Measurements from ENCODE around the gene THRB.

Gene THRB

GRCh38 chr3:24510030-24510648, 15.5 kb upstream of the THRB start:
- H3K4me3 ChIP-seq (ENCODE audit: low read depth in 1 of 2, low read length in 2 of 2): no peak overlapping the region
- no peak overlapping the region for H3K9ac ChIP-seq (ENCODE audit: low read length)
- no peaks in the 10 kb centered on the region for H3K36me3 ChIP-seq (ENCODE audit: insufficient read depth, low read length)
- H3K9me3 ChIP-seq (ENCODE audit: low read length): no peaks in the 10 kb centered on the region
- no peaks in the 10 kb centered on the region for H3K27me3 ChIP-seq (ENCODE audit: control insufficient read depth in 1 of 2, insufficient read depth in 2 of 2, low read length in 2 of 2)
- no peaks in the 10 kb centered on the region for H3K4me1 ChIP-seq (ENCODE audit: insufficient read depth, low read length)
- H3K27ac ChIP-seq (ENCODE audit: low read depth, low read length): no peak overlapping the region

GRCh38 chr3:24508423-24508839, 13.8 kb upstream of the THRB start:
- H3K27ac ChIP-seq (ENCODE audit: low read depth, low read length): no peak overlapping the region
- H3K36me3 ChIP-seq (ENCODE audit: insufficient read depth, low read length): no peaks in the 10 kb centered on the region
- H3K9ac ChIP-seq (ENCODE audit: low read length): no peak overlapping the region
- no peaks in the 10 kb centered on the region for H3K4me1 ChIP-seq (ENCODE audit: insufficient read depth, low read length)
- no peaks in the 10 kb centered on the region for H3K9me3 ChIP-seq (ENCODE audit: low read length)
- no peak overlapping the region for H3K4me3 ChIP-seq (ENCODE audit: low read depth in 1 of 2, low read length in 2 of 2)
- no peaks in the 10 kb centered on the region for H3K27me3 ChIP-seq (ENCODE audit: control insufficient read depth in 1 of 2, insufficient read depth in 2 of 2, low read length in 2 of 2)

DNA sequence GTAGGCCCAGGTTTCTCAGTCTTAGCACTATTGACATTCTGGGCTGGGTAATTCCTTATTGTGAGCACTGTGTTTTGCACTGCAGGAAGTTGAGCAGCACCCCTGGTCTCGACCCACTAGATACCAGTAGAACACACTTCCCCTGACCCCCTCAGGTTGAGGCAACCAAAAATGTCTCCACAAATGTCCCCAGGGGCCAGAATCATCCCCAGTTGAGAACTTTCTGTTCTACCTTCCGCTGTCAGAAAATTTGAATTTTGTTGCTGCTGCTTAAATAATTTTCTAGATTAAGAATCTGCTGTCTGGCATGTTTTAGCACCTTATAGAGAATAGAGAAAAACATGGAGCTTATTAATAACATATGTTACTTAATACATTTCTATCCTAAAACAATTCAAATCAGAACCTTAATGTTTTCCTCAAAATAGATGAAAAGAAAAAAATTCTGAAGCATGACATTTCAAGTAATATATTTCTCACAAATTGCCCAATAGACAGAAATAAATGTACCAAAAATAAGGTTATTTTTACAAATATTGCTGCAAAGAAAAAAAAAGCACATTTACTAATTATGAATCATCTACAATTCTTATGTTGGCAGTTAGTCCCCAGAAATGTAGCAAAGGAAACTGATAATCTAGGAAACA, 13.2 kb upstream of the THRB start:
- Histone ChIP-seq H3K9me3 (ENCODE audit: low read length) (no peaks in the 10 kb centered on the region), H3K27me3 (ENCODE audit: control insufficient read depth in 1 of 2, insufficient read depth in 2 of 2, low read length in 2 of 2) (no peaks in the 10 kb centered on the region), H3K27ac (ENCODE audit: low read depth, low read length) (no peak overlapping the region), H3K4me1 (ENCODE audit: insufficient read depth, low read length) (no peaks in the 10 kb centered on the region), H3K9ac (ENCODE audit: low read length) (no peak overlapping the region), H3K4me3 (ENCODE audit: low read depth in 1 of 2, low read length in 2 of 2) (no peak overlapping the region), H3K36me3 (ENCODE audit: insufficient read depth, low read length) (no peaks in the 10 kb centered on the region)

GRCh38 chr3:24506966-24507775, 12.5 kb upstream of the THRB start:
- no peak overlapping the region for H3K9ac ChIP-seq (ENCODE audit: low read length)
- H3K27ac ChIP-seq (ENCODE audit: low read depth, low read length): no peak overlapping the region
- no peaks in the 10 kb centered on the region for H3K36me3 ChIP-seq (ENCODE audit: insufficient read depth, low read length)
- no peaks in the 10 kb centered on the region for H3K27me3 ChIP-seq (ENCODE audit: control insufficient read depth in 1 of 2, insufficient read depth in 2 of 2, low read length in 2 of 2)
- H3K4me3 ChIP-seq (ENCODE audit: low read depth in 1 of 2, low read length in 2 of 2): no peak overlapping the region
- no peaks in the 10 kb centered on the region for H3K9me3 ChIP-seq (ENCODE audit: low read length)
- H3K4me1 ChIP-seq (ENCODE audit: insufficient read depth, low read length): no peaks in the 10 kb centered on the region

GRCh38 chr3:24505691-24506550, 11.3 kb upstream of the THRB start:
- Histone ChIP-seq H3K27ac (ENCODE audit: low read depth, low read length) (no peak overlapping the region), H3K36me3 (ENCODE audit: insufficient read depth, low read length) (no peaks in the 10 kb centered on the region), H3K9ac (ENCODE audit: low read length) (no peak overlapping the region), H3K27me3 (ENCODE audit: control insufficient read depth in 1 of 2, insufficient read depth in 2 of 2, low read length in 2 of 2) (no peaks in the 10 kb centered on the region), H3K9me3 (ENCODE audit: low read length) (no peaks in the 10 kb centered on the region), H3K4me1 (ENCODE audit: insufficient read depth, low read length) (no peaks in the 10 kb centered on the region), H3K4me3 (ENCODE audit: low read depth in 1 of 2, low read length in 2 of 2) (no peak overlapping the region)

DNA sequence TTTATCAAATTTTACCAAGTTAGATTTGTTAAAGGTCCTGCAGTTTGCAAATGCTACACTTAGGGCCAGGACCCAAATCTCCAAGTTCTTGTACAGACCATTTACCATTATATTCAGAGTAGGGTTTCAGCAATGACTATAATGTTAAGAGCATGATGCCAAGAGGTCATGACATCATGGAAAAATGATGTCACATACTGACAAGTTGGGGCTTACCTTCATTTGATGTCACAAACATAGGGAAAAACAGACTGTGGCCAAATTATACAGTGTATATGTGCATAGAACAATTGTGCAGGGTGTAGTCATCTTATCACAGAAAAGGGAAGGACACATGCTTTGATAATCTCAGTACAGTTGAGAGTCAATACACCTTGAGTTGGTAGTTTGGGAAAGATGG, 10.1 kb upstream of the THRB start:
- Histone ChIP-seq H3K4me1 (ENCODE audit: insufficient read depth, low read length) (no peaks in the 10 kb centered on the region), H3K27me3 (ENCODE audit: control insufficient read depth in 1 of 2, insufficient read depth in 2 of 2, low read length in 2 of 2) (no peaks in the 10 kb centered on the region), H3K27ac (ENCODE audit: low read depth, low read length) (no peak overlapping the region), H3K9ac (ENCODE audit: low read length) (no peak overlapping the region), H3K4me3 (ENCODE audit: low read depth in 1 of 2, low read length in 2 of 2) (no peak overlapping the region), H3K9me3 (ENCODE audit: low read length) (no peaks in the 10 kb centered on the region), H3K36me3 (ENCODE audit: insufficient read depth, low read length) (no peaks in the 10 kb centered on the region)

- Histone ChIP-seq H3K4me1 (ENCODE audit: insufficient read depth, low read length) (no peaks in the 10 kb centered on the region), H3K27ac (ENCODE audit: low read depth, low read length) (no peak overlapping the region), H3K9ac (ENCODE audit: low read length) (no peak overlapping the region), H3K4me3 (ENCODE audit: low read depth in 1 of 2, low read length in 2 of 2) (no peak overlapping the region), H3K36me3 (ENCODE audit: insufficient read depth, low read length) (no peaks in the 10 kb centered on the region), H3K27me3 (ENCODE audit: control insufficient read depth in 1 of 2, insufficient read depth in 2 of 2, low read length in 2 of 2) (no peaks in the 10 kb centered on the region), H3K9me3 (ENCODE audit: low read length) (no peaks in the 10 kb centered on the region)
Observed at GRCh38 chr3:24503616-24504113, 9.0 kb upstream of the THRB start.

- H3K36me3 ChIP-seq (ENCODE audit: insufficient read depth, low read length): no peaks in the 10 kb centered on the region
- H3K4me3 ChIP-seq (ENCODE audit: low read depth in 1 of 2, low read length in 2 of 2): no peak overlapping the region
- no peak overlapping the region for H3K9ac ChIP-seq (ENCODE audit: low read length)
- no peaks in the 10 kb centered on the region for H3K27me3 ChIP-seq (ENCODE audit: control insufficient read depth in 1 of 2, insufficient read depth in 2 of 2, low read length in 2 of 2)
- H3K4me1 ChIP-seq (ENCODE audit: insufficient read depth, low read length): no peaks in the 10 kb centered on the region
- no peaks in the 10 kb centered on the region for H3K9me3 ChIP-seq (ENCODE audit: low read length)
- no peak overlapping the region for H3K27ac ChIP-seq (ENCODE audit: low read depth, low read length)
Observed at GRCh38 chr3:24502690-24503089, 8.0 kb upstream of the THRB start.

- H3K4me1 ChIP-seq (ENCODE audit: insufficient read depth, low read length): peaks cover 7% of the 10 kb centered on the region
- no peaks in the 10 kb centered on the region for H3K27me3 ChIP-seq (ENCODE audit: control insufficient read depth in 1 of 2, insufficient read depth in 2 of 2, low read length in 2 of 2)
- no peak overlapping the region for H3K4me3 ChIP-seq (ENCODE audit: low read depth in 1 of 2, low read length in 2 of 2)
- no peaks in the 10 kb centered on the region for H3K9me3 ChIP-seq (ENCODE audit: low read length)
- H3K9ac ChIP-seq (ENCODE audit: low read length): no peak overlapping the region
- H3K36me3 ChIP-seq (ENCODE audit: insufficient read depth, low read length): no peaks in the 10 kb centered on the region
- H3K27ac ChIP-seq (ENCODE audit: low read depth, low read length): no peak overlapping the region
Observed at GRCh38 chr3:24500806-24501205, 6.2 kb upstream of the THRB start.

- Histone ChIP-seq H3K4me3 (ENCODE audit: low read depth in 1 of 2, low read length in 2 of 2) (no peak overlapping the region), H3K9me3 (ENCODE audit: low read length) (no peaks in the 10 kb centered on the region), H3K27ac (ENCODE audit: low read depth, low read length) (no peak overlapping the region), H3K9ac (ENCODE audit: low read length) (no peak overlapping the region), H3K36me3 (ENCODE audit: insufficient read depth, low read length) (no peaks in the 10 kb centered on the region), H3K27me3 (ENCODE audit: control insufficient read depth in 1 of 2, insufficient read depth in 2 of 2, low read length in 2 of 2) (no peaks in the 10 kb centered on the region), H3K4me1 (ENCODE audit: insufficient read depth, low read length) (peaks cover 9% of the 10 kb centered on the region)
Observed at GRCh38 chr3:24499991-24500390, 5.3 kb upstream of the THRB start.

- H3K9me3 ChIP-seq (ENCODE audit: low read length): no peaks in the 10 kb centered on the region
- H3K9ac ChIP-seq (ENCODE audit: low read length): no peak overlapping the region
- H3K4me1 ChIP-seq (ENCODE audit: insufficient read depth, low read length): peaks cover 9% of the 10 kb centered on the region
- H3K4me3 ChIP-seq (ENCODE audit: low read depth in 1 of 2, low read length in 2 of 2): no peak overlapping the region
- H3K27me3 ChIP-seq (ENCODE audit: control insufficient read depth in 1 of 2, insufficient read depth in 2 of 2, low read length in 2 of 2): no peaks in the 10 kb centered on the region
- H3K36me3 ChIP-seq (ENCODE audit: insufficient read depth, low read length): no peaks in the 10 kb centered on the region
- no peak overlapping the region for H3K27ac ChIP-seq (ENCODE audit: low read depth, low read length)
Observed at GRCh38 chr3:24498796-24499195, 4.1 kb upstream of the THRB start.

Data from muscle layer of colon (tissue), 2 donors.